ENCODE data around the gene SLC9A1. TPM values are rescaled to one million over a fixed set of nuclear protein-coding genes. Genes with fewer than 3 reads are reported as not detected.

Gene SLC9A1
- total RNA-seq, 1 experiment from 2014 or later: 25.2 TPM

GRCh38 chr1:27116232-27116631, 38.7 kb downstream of the SLC9A1 start:
- peaks cover 47% of the 10 kb centered on the region for H3K79me2 ChIP-seq (ENCODE audit: low read length)
- CTCF ChIA-PET: no interaction called here

GRCh38 chr1:27114546-27114945, 40.4 kb downstream of the SLC9A1 start:
- Histone ChIP-seq H3K9me3 (ENCODE audit: low read length) (no peaks in the 10 kb centered on the region), H4K20me1 (ENCODE audit: low read length) (no peaks in the 10 kb centered on the region), H3F3A (ENCODE audit: low read length, unreplicated experiment) (peaks cover 4% of the 10 kb centered on the region), H3K9ac (ENCODE audit: low read length) (no peak overlapping the region), H3K4me1 (ENCODE audit: insufficient read depth, low read length) (peaks cover 31% of the 10 kb centered on the region), H3K79me2 (ENCODE audit: low read length) (peaks cover 59% of the 10 kb centered on the region), H3K4me3 (ENCODE audit: low read length) (no peak overlapping the region), H3K36me3 (ENCODE audit: low read depth, low read length) (peaks cover 8% of the 10 kb centered on the region; the same call in 1 of the 2 replicates), H3K4me2 (ENCODE audit: low read length) (no peak overlapping the region), H2AFZ (ENCODE audit: low read length) (no peak overlapping the region), H3K27me3 (ENCODE audit: low read length) (no peaks in the 10 kb centered on the region), H3K27ac (ENCODE audit: low read length) (no peak overlapping the region), H3K9me2 (replicated peaks; ENCODE audit: low read length) (no peaks in the 10 kb centered on the region)
- POLR2A ChIA-PET (ENCODE audit: unreplicated experiment): no interaction called here
- CTCF ChIA-PET: no interaction called here
- ATAC-seq (no peak), DNase-seq (no peak)
- intact Hi-C loops (cut with micrococcal nuclease): no loop called here
- no TSS peak for BruUV-seq (replicated peaks)
- TF ChIP-seq, protein P1, sequence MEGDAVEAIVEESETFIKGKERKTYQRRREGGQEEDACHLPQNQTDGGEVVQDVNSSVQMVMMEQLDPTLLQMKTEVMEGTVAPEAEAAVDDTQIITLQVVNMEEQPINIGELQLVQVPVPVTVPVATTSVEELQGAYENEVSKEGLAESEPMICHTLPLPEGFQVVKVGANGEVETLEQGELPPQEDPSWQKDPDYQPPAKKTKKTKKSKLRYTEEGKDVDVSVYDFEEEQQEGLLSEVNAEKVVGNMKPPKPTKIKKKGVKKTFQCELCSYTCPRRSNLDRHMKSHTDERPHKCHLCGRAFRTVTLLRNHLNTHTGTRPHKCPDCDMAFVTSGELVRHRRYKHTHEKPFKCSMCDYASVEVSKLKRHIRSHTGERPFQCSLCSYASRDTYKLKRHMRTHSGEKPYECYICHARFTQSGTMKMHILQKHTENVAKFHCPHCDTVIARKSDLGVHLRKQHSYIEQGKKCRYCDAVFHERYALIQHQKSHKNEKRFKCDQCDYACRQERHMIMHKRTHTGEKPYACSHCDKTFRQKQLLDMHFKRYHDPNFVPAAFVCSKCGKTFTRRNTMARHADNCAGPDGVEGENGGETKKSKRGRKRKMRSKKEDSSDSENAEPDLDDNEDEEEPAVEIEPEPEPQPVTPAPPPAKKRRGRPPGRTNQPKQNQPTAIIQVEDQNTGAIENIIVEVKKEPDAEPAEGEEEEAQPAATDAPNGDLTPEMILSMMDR (conservative IDR thresholded peaks at IDR 0.05; ENCODE audit: low read depth, low read length): no peak
- TF ChIP-seq EZH2 (IDR thresholded peaks at IDR 0.05; ENCODE audit: low read length, unreplicated experiment): no peak
- no peak for TF ChIP-seq EZH2phosphoT487 (IDR thresholded peaks at IDR 0.05; ENCODE audit: borderline replicate concordance, low read length)

More at GRCh38 chr1:27116232-27116631, 38.7 kb downstream of the SLC9A1 start:
- Histone ChIP-seq H3K4me2 (ENCODE audit: low read length) (no peak overlapping the region), H3K27ac (ENCODE audit: low read length) (no peak overlapping the region), H3F3A (ENCODE audit: low read length, unreplicated experiment) (peaks cover 4% of the 10 kb centered on the region), H3K27me3 (ENCODE audit: low read length) (no peaks in the 10 kb centered on the region), H3K36me3 (ENCODE audit: low read depth, low read length) (peaks cover 8% of the 10 kb centered on the region; the same call in 1 of the 2 replicates), H3K4me3 (ENCODE audit: low read length) (no peak overlapping the region), H4K20me1 (ENCODE audit: low read length) (no peaks in the 10 kb centered on the region), H3K9me3 (ENCODE audit: low read length) (no peaks in the 10 kb centered on the region), H3K9me2 (replicated peaks; ENCODE audit: low read length) (no peaks in the 10 kb centered on the region), H3K4me1 (ENCODE audit: insufficient read depth, low read length) (peaks cover 25% of the 10 kb centered on the region), H2AFZ (ENCODE audit: low read length) (no peak overlapping the region), H3K9ac (ENCODE audit: low read length) (no peak overlapping the region)
- DNase-seq: no peak
- BruUV-seq (replicated peaks): no TSS peak
- TF ChIP-seq, protein P1 (conservative IDR thresholded peaks at IDR 0.05; ENCODE audit: low read depth, low read length): no peak
- no peak for TF ChIP-seq EZH2 (IDR thresholded peaks at IDR 0.05; ENCODE audit: low read length, unreplicated experiment)
- no peak for TF ChIP-seq EZH2phosphoT487 (IDR thresholded peaks at IDR 0.05; ENCODE audit: borderline replicate concordance, low read length)
- ATAC-seq: no peak
- intact Hi-C loops (cut with micrococcal nuclease): no loop called here
- POLR2A ChIA-PET (ENCODE audit: unreplicated experiment): interaction anchor here (0.6 kb wide), 1 partner anchor 179 kb away, joined by 5 read pairs; no protein-coding TSS in a partner anchor

DNA sequence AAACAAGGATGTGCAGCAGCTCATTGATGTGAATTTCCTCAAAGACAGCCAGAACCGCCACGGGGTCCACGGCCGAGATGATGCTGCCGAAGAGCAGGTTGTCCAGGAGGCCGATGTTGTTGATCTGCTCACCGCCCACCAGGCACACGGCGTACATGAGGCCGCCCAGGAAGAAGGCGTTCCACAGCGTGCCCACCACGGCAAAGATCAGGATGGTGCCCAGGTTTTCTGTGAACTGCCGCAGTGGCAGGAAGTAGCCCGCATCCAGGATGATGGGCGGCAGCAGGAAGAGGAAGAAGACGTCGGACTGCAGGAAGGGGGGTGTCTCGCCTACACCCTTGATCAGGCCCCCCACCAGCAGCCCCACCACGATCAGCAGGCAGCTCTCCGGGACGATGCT, 41.1 kb downstream of the SLC9A1 start:
- Histone ChIP-seq H3K9me2 (replicated peaks; ENCODE audit: low read length) (no peaks in the 10 kb centered on the region), H3K79me2 (ENCODE audit: low read length) (peaks cover 52% of the 10 kb centered on the region), H3F3A (ENCODE audit: low read length, unreplicated experiment) (peaks cover 4% of the 10 kb centered on the region), H3K9ac (ENCODE audit: low read length) (no peak overlapping the region), H2AFZ (ENCODE audit: low read length) (no peak overlapping the region), H3K9me3 (ENCODE audit: low read length) (no peaks in the 10 kb centered on the region), H3K27me3 (ENCODE audit: low read length) (no peaks in the 10 kb centered on the region), H3K4me1 (ENCODE audit: insufficient read depth, low read length) (peaks cover 31% of the 10 kb centered on the region), H4K20me1 (ENCODE audit: low read length) (no peaks in the 10 kb centered on the region), H3K4me3 (ENCODE audit: low read length) (no peak overlapping the region), H3K4me2 (ENCODE audit: low read length) (no peak overlapping the region), H3K36me3 (ENCODE audit: low read depth, low read length) (peaks cover 12% of the 10 kb centered on the region; the same call in 1 of the 2 replicates), H3K27ac (ENCODE audit: low read length) (no peak overlapping the region)
- ChIA-PET CTCF (no interaction called here), POLR2A (ENCODE audit: unreplicated experiment) (no interaction called here)
- no peak for DNase-seq
- TF ChIP-seq EZH2phosphoT487 (IDR thresholded peaks at IDR 0.05; ENCODE audit: borderline replicate concordance, low read length) (no peak), EZH2 (IDR thresholded peaks at IDR 0.05; ENCODE audit: low read length, unreplicated experiment) (no peak)
- TF ChIP-seq, protein P1 (conservative IDR thresholded peaks at IDR 0.05; ENCODE audit: low read depth, low read length): no peak
- ATAC-seq: no peak
- intact Hi-C loops (cut with micrococcal nuclease): loop anchor here (2.0 kb wide), 1 partner anchor 85 kb away; no protein-coding TSS in a partner anchor
- BruUV-seq (replicated peaks): no TSS peak

Measured in PC-3 (cell line).